SK-N-MC (cell line): Measurements from ENCODE around the gene UTY.

Experiments
- EZH2 ChIP-seq: fragments of 200-600 bp; sonication (generic); IDR thresholded peaks from one replicate; pipeline ENCODE4 v1.6.1; 2017; ENCODE audit warnings: antibody characterized with exemption
- FOXP2 ChIP-seq: optimal IDR thresholded peaks from 2 replicates; pipeline ENCODE3; 2011; ENCODE audit warnings: mild to moderate bottlenecking, moderate library complexity; ENCODE audit not compliant: insufficient read depth; ENCODE audit errors: extremely low read length, control extremely low read depth
- POLR2AphosphoS5 ChIP-seq: IDR thresholded peaks from 2 replicates; pipeline ENCODE4 v1.6.1; 2012; ENCODE audit warnings: mild to moderate bottlenecking, low read depth, low read length, borderline replicate concordance

DNA sequence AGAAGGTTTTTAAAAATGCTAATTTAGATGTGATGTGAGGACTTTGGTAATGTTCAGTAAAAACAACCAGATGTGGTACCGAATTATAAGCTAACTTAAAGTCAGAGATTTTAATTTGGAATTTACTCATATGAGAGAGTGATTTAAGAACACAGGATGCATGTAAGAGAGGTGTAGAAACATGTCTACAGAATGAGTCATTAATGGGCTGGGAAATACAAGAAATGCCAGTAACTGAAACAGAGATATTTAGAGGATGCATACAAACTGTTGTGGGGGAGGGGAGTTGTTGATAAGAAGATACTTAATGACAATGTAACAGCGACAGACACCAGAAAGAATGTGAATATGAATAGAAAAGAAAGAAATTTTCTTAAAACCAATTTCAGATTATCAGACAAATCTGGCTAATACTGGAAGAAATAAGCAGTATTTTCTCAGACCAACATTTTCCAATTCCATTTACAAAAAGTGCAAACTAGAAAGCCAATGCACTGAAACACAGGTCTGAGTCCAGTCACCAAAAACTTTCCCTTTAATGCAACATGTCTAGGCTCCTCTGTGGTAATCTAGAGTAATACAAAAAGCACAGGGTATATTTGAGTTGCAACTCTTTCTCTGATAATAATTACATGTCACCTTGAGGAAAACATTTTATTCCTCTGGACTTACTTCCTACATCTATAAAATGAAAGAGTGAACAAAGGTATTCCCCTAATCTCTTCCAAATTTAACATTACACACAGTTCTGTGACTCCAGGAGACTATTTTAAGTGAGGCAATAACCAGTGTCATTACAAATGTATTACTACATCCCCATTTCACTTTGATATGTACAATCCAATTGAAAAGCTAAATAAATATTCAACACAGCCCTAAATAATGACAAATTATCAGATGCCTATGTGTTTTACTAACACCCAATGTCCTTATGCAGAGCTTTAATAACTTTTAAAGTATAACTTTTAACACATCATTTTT, 117.9 kb downstream of the UTY start:
- TF ChIP-seq EZH2 (no peak), POLR2AphosphoS5 (no peak), FOXP2 (no peak)
